Stimulated activated CD4-positive, alpha-beta T cell treated with anti-CD3 and anti-CD28 coated beads, Interleukin-2, amount 100 ng/mL, for 24 hours (primary cell): Measurements from ENCODE around the gene PKHD1.
A peak's percentile ranks its signal among the peaks of the same experiment; 100 is the strongest.

ENCODE experiments used
- DNase-seq, 2 donors: peaks; one replicate each; pipeline ENCODE4 v3.0.0-alpha.2; 2020

PKHD1 gene

GRCh38 chr6:52104979-52105378, 17.6 kb upstream of the PKHD1 start:
- DNase-seq = no peak

GRCh38 chr6:52103623-52104022, 16.2 kb upstream of the PKHD1 start:
- DNase-seq = no peak

- DNase-seq = no peak
Observed at GRCh38 chr6:52102405-52102804, 15.0 kb upstream of the PKHD1 start.

- DNase-seq = no peak
Observed at GRCh38 chr6:52098721-52099120, 11.3 kb upstream of the PKHD1 start.

GRCh38 chr6:52089758-52090348, 2.4 kb upstream of the PKHD1 start:
- no peak for DNase-seq

- no peak for DNase-seq
Observed at GRCh38 chr6:52086741-52087140, 672 bp downstream of the PKHD1 start.

GRCh38 chr6:52081237-52081636, 6.2 kb downstream of the PKHD1 start:
- DNase-seq = no peak

GRCh38 chr6:52077961-52078625, 9.3 kb downstream of the PKHD1 start:
- DNase-seq = no peak

- no peak for DNase-seq
Observed at GRCh38 chr6:52077180-52077884, 10.1 kb downstream of the PKHD1 start.

- no peak for DNase-seq
Observed at GRCh38 chr6:52076791-52077179, 10.6 kb downstream of the PKHD1 start.

- no peak for DNase-seq
Observed at GRCh38 chr6:52074716-52075115, 12.7 kb downstream of the PKHD1 start.

- DNase-seq = no peak
Observed at GRCh38 chr6:52074155-52074554, 13.3 kb downstream of the PKHD1 start.

- no peak for DNase-seq
Observed at GRCh38 chr6:52065621-52066020, 21.8 kb downstream of the PKHD1 start.

GRCh38 chr6:52063584-52064344, 23.6 kb downstream of the PKHD1 start:
- DNase-seq = peak; percentile 61 to 65

GRCh38 chr6:52061481-52061880, 25.9 kb downstream of the PKHD1 start:
- DNase-seq = no peak

GRCh38 chr6:52059821-52060220, 27.6 kb downstream of the PKHD1 start:
- no peak for DNase-seq

GRCh38 chr6:52055451-52055850, 32.0 kb downstream of the PKHD1 start:
- no peak for DNase-seq

- no peak for DNase-seq
Observed at GRCh38 chr6:52053038-52053695, 34.2 kb downstream of the PKHD1 start.

GRCh38 chr6:52050051-52050405, 37.4 kb downstream of the PKHD1 start:
- no peak for DNase-seq

GRCh38 chr6:52049252-52050050, 38.0 kb downstream of the PKHD1 start:
- DNase-seq = no peak

- DNase-seq = no peak
Observed at GRCh38 chr6:52046456-52046855, 41.0 kb downstream of the PKHD1 start.

- no peak for DNase-seq
Observed at GRCh38 chr6:52045481-52045880, 41.9 kb downstream of the PKHD1 start.
